Activated T-cell treated with anti-CD3 and anti-CD28 coated beads, Interleukin-2, amount 50 U/mL, for 24 hours (primary cell): Measurements from ENCODE around the gene SEC14L3.

ENCODE experiments used
- DNase-seq: peaks from one replicate; pipeline ENCODE4 v3.0.0-alpha.2; 2020
- H3K27ac Mint-ChIP-seq: 2 replicates; pipeline ENCODE4 v1.8.0; 2020; ENCODE audit warnings: mild to moderate bottlenecking, mixed read lengths
- H3K27me3 Mint-ChIP-seq: 2 replicates; pipeline ENCODE4 v1.8.0; 2020; ENCODE audit warnings: mixed read lengths
- H3K36me3 Mint-ChIP-seq: 2 replicates; pipeline ENCODE4 v1.8.0; 2020; ENCODE audit warnings: low read depth, mixed read lengths
- H3K4me1 Mint-ChIP-seq: 2 replicates; pipeline ENCODE4 v1.8.0; 2020; ENCODE audit warnings: low read depth, mixed read lengths
- H3K4me3 Mint-ChIP-seq: 2 replicates; pipeline ENCODE4 v1.8.0; 2020; ENCODE audit warnings: mild to moderate bottlenecking, moderate library complexity, mixed read lengths
- H3K9me3 Mint-ChIP-seq: 2 replicates; pipeline ENCODE4 v1.8.0; 2020; ENCODE audit warnings: mixed read lengths

Gene SEC14L3

DNA sequence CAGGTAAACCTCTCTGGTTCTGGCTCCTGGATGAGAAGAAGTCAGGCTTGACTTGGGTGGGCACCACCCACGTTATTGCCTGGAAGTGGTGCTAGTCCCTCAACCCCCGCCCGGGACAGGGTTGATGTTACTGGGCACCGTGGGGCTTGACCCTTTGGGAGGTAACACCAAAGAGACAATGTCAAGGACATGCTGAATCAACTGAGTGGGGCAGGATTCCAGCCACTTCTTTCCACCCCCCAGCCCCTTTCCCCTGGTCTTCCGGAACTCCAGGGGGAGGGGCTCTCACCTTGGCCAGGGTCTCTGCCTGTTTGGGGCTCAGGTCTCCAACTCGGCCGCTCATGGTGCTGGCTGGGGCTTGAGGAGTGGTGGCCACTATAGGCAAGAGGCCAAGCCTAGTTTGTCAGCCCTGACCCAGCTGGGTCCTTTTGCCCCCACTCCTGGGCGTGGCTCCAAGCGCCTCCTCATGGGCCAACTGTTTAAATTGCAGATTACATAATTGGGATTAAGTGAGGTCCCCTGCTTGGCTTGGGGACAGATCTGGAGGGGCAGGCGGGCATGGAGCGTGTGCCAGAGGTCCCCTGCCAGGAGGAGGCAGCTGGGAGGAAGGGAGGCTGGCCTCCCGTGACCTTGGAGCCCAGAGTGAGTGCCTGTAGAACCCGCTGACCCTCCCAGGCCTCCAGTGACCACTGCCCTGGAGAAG lies at the start of gene SEC14L3:
Gene SEC14L3, minus strand, starts transcription at position 402 of the 703 bp plus-strand sequence. Its CDS starts 59 bp downstream, at position 343.
- no peak for DNase-seq
- peaks cover 6% of the 10 kb centered on the region for H3K4me1 Mint-ChIP-seq
- H3K4me3 Mint-ChIP-seq: no peak within 1 kb of the TSS
- H3K9me3 Mint-ChIP-seq: no peaks in the 10 kb centered on the region
- H3K36me3 Mint-ChIP-seq: no peaks in the 10 kb centered on the region
- peaks cover 30% of the 10 kb centered on the region for H3K27me3 Mint-ChIP-seq
- H3K27ac Mint-ChIP-seq: no peak within 1 kb of the TSS

DNA sequence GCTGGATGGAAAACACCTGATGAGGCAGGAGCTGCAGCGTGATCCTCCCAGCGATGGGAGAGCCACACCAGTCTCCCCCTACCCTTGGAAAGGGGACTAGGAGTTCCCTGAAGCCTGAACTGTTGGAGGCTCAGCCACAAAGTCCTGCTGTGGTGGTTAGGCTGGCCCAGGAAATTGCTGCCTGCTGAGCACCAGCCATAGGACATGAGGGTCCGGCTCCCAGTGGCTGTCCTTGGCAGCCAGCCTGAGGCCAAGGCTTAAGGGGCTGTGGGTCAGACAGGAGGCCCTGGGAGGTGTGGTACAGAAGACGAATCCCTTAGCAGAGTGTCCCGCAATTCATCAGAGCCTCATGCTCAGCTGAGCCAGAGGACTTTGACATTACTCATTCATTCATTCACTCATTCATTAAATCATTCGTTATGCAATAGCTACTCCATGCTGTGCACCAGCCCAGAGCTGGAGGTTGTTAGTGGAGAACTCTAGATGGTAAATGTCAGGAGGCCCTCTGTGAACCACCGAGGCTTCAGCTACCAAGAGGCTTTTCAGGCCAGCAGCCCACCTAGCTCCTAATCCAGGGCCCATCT lies 48.1 kb upstream of the SEC14L3 start:
- Mint-ChIP-seq H3K27me3 (no peaks in the 10 kb centered on the region), H3K9me3 (no peaks in the 10 kb centered on the region), H3K4me3 (no peak overlapping the region), H3K27ac (no peak overlapping the region), H3K4me1 (no peaks in the 10 kb centered on the region), H3K36me3 (no peaks in the 10 kb centered on the region)
- no peak for DNase-seq

DNA sequence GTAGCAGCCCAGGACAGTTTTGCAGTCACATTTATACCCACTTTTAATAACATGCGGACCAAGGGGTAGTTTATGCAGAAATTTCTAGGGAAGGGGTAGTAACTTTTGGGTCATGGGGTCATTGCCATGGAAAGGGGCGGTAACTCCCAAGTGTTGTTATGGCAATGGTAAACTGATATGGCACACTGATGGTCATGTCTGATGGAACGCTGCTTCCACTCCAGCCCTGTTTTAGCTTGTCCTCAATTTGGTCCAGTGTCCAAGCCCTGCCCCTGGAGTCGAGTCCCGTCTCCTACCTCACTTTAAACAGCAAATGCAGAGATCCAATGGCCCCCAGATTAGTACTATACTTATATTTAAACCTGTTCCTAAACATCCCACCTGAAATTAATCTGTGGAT lies 44.9 kb upstream of the SEC14L3 start:
- Mint-ChIP-seq H3K4me1 (no peaks in the 10 kb centered on the region), H3K27ac (no peak overlapping the region), H3K9me3 (no peaks in the 10 kb centered on the region), H3K27me3 (no peaks in the 10 kb centered on the region), H3K36me3 (no peaks in the 10 kb centered on the region), H3K4me3 (no peak overlapping the region)
- no peak for DNase-seq

DNA sequence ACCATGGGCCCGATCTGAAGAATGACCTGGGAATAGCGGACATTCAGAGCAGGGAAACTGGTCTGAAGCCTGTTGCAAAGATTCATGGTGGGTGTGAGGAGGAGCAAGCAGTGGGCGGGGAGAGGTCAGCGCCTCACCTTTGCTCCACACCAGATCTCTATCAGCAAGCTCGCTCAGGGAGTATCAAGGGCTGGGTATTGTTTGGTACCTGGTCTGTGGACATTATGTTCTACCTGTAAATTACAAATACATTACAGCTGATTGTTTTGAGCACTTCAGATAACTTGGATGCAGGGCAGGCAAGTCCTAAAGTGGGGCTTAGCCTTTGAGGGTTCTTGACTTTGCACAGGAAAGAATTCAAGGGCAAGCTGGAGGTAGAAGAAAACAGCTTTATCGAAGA lies 44.5 kb upstream of the SEC14L3 start:
- H3K27ac Mint-ChIP-seq: no peak overlapping the region
- H3K27me3 Mint-ChIP-seq: no peaks in the 10 kb centered on the region
- H3K9me3 Mint-ChIP-seq: no peaks in the 10 kb centered on the region
- H3K4me1 Mint-ChIP-seq: no peaks in the 10 kb centered on the region
- no peaks in the 10 kb centered on the region for H3K36me3 Mint-ChIP-seq
- H3K4me3 Mint-ChIP-seq: no peak overlapping the region
- no peak for DNase-seq

DNA sequence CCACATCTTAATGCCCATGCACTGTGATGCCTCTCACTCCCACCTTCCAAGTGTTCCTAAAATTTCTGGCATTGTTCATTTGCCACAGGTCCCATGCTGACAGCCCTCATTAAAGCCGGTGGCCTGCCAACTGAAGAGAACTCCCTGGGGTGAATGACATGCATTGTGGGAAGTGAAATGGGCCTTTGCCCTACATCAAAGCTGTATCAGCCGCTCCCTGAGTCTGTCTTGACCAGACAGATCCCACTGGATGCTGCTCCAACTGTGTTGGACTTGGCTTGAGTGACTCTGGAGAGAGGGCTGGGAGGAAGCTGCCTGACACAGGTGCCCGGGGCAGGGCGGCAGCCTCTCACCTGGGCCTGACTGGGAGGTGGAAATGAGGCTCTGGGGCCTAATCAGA lies 42.4 kb upstream of the SEC14L3 start:
- Mint-ChIP-seq H3K36me3 (no peaks in the 10 kb centered on the region), H3K9me3 (no peaks in the 10 kb centered on the region), H3K4me3 (no peak overlapping the region), H3K27ac (no peak overlapping the region), H3K4me1 (no peaks in the 10 kb centered on the region), H3K27me3 (no peaks in the 10 kb centered on the region)
- no peak for DNase-seq

DNA sequence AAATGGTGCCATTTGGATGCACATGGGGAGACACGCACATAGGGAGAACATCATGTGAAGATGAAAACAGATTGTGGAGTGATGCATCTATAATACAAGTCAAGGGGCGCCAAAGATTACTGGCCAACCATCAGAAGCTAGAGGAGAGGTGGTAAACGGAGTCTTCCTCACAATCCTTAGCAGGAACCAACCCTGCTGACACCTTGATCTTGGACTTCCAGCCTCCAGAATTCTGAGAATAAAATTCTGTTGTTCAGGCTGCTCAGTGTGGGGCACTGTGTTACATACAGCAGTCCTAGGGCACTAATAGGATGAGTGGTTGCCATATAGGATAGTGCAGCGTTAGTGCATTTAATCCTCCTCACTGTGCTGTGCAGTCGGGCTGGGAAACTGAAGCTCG lies 41.6 kb upstream of the SEC14L3 start:
- Mint-ChIP-seq H3K27ac (no peak overlapping the region), H3K4me3 (no peak overlapping the region), H3K27me3 (no peaks in the 10 kb centered on the region), H3K9me3 (no peaks in the 10 kb centered on the region), H3K4me1 (no peaks in the 10 kb centered on the region), H3K36me3 (no peaks in the 10 kb centered on the region)
- DNase-seq: no peak

DNA sequence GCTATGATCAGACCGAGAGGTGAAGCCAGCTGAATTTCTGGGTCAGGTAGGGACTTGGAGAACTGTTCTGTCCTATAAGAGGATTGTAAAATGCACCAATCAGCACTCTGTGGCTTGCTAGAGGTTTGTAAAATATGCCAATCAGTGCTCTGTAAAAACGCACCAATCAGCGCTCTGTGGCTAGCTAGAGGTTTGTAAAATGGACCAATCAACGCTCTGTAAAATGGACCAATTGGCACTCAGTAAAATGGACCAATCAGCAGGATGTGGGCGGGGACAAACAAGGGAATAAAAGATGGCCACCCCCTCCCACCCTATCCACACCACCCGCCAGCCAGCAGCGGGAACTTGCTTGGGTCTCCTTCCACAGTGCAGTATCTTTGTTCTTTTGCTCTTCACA lies 40.1 kb upstream of the SEC14L3 start:
- no peak for DNase-seq
- Mint-ChIP-seq H3K4me3 (no peak overlapping the region), H3K9me3 (no peaks in the 10 kb centered on the region), H3K4me1 (no peaks in the 10 kb centered on the region), H3K27me3 (peaks cover 3% of the 10 kb centered on the region), H3K27ac (no peak overlapping the region), H3K36me3 (no peaks in the 10 kb centered on the region)

DNA sequence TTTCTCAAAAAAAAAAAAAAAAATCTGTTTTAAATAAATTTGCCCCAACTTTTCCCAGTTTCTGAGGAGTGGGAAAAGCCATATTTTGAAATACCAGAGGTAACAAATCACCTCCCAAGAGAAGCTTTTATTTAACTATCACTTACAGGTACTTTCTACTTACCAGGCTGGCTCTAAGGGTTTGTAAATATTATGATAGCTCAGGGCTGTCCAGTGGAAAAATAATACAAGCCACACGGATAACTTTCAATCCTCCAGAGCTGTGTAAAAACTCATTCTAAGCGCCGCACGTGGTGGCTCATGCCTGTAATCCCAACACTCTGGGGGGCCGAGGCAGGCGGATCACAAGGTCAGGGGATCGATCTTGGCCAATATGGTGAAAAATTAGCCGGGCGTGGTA lies 39.3 kb upstream of the SEC14L3 start:
- Mint-ChIP-seq H3K36me3 (no peaks in the 10 kb centered on the region), H3K4me3 (no peak overlapping the region), H3K4me1 (no peaks in the 10 kb centered on the region), H3K27ac (no peak overlapping the region), H3K27me3 (peaks cover 9% of the 10 kb centered on the region), H3K9me3 (no peaks in the 10 kb centered on the region)
- no peak for DNase-seq

DNA sequence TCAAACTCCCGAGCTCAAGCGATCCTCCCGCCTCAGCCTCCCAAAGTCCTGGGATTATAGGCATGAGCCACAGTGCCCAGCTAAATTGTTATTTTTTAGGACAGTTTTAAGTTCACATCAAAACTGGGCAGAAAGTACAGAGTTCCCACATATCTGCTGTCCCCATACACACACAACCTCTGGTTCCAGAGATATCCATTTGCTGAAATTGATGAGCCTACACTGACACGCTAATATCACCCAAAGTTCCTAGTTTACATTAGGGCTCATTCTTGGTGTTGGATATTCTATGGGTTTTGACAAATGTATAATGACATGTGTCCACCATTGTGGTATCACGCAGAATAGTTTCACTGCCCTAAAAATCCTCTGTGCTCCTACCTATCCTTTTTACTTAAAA lies 36.4 kb upstream of the SEC14L3 start:
- Mint-ChIP-seq H3K36me3 (no peaks in the 10 kb centered on the region), H3K27me3 (peaks cover 27% of the 10 kb centered on the region), H3K9me3 (no peaks in the 10 kb centered on the region), H3K27ac (no peak overlapping the region), H3K4me3 (no peak overlapping the region), H3K4me1 (peaks cover 2% of the 10 kb centered on the region)
- no peak for DNase-seq

DNA sequence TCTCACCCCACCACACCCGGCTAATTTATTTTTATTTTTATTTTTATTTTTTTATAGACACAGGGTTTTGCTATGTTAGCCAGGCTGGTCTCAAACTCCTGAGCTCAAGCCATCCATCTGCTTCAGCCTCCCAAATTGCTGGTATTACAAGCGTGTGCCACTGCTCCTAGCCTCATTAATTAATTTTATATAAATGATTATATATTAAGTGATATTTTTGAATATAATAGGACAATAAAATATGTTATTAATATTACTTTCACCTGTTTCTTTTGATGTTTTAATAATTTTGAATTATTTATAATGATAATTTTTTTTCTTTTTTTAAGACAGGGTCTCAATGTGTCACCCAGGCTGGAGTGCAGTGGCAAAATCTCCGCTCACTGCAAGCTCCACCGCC lies 35.9 kb upstream of the SEC14L3 start:
- no peak overlapping the region for H3K27ac Mint-ChIP-seq
- peaks cover 31% of the 10 kb centered on the region for H3K27me3 Mint-ChIP-seq
- H3K4me1 Mint-ChIP-seq: peaks cover 2% of the 10 kb centered on the region
- no peaks in the 10 kb centered on the region for H3K9me3 Mint-ChIP-seq
- no peaks in the 10 kb centered on the region for H3K36me3 Mint-ChIP-seq
- H3K4me3 Mint-ChIP-seq: no peak overlapping the region
- DNase-seq: no peak

DNA sequence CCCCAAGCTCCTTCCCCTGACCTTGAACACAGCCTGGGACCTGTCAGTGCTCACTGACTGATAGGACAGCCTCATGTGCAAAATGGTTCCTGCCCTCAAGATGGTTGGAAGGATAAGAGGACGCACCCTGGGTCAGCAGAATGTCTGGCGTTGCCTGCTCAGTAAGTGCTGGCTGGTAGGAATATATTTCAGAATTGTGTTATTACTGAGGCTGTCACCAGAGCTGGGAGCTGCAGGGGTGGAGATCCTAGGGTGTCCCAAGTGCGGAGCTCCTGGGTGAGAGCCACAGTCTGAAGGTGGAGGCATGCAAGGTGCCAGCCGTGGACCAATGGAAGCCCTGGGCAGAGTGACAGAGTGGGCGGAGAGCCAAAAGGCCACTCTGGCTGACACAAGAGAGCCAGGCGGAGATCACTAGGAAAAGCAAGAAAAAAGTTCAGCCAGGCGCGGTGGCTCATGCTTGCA lies 34.7 kb upstream of the SEC14L3 start:
- H3K9me3 Mint-ChIP-seq: no peaks in the 10 kb centered on the region
- no peak overlapping the region for H3K27ac Mint-ChIP-seq
- H3K4me3 Mint-ChIP-seq: no peak overlapping the region
- H3K27me3 Mint-ChIP-seq: peaks cover 38% of the 10 kb centered on the region
- no peak for DNase-seq
- H3K4me1 Mint-ChIP-seq: peaks cover 2% of the 10 kb centered on the region
- no peaks in the 10 kb centered on the region for H3K36me3 Mint-ChIP-seq

DNA sequence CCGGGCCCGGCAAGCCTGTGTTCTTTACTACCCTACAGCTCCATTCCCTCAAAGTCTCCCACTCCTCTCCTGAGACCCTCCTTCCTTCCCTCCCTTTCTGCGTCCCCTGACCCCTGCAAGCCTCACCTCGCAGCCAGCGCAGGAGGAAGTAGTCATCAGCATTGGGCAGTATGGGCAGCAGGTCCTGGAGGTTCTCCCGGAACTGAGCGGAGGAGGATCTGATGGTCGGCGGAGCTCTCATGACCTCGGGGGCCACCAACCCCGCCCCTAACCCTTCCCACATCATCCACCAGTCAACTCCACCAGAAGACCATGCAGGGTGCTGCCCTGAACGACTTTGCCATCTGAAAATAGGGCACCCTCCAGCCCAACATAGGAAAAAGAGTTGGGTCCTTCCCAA lies 31.7 kb upstream of the SEC14L3 start:
- H3K27ac Mint-ChIP-seq: no peak overlapping the region

DNA sequence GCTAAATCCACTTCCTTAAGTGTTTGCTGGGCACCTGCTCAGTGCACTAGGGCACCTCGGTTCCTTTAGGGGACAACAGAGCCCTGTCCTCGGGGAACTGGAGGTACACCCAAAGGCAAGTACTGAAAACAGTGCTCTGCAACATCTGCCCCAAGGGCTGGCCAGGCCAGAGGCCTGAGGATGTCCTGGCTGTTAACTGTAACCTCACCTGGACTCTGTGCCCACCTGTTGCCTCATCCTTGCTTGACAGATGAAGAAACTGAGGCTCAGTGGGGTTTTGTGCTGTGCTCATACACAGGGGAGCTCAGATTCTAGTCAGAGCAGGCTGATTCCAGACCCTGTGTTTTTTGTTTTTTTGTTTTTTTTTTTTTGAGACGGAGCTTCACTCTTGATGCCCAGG lies 31.1 kb upstream of the SEC14L3 start:
- Mint-ChIP-seq H3K36me3 (no peaks in the 10 kb centered on the region), H3K4me1 (peaks cover 2% of the 10 kb centered on the region), H3K9me3 (no peaks in the 10 kb centered on the region), H3K4me3 (no peak overlapping the region), H3K27me3 (peaks cover 35% of the 10 kb centered on the region), H3K27ac (no peak overlapping the region)
- DNase-seq: no peak

More for the DNA sequence above, 31.7 kb upstream of the SEC14L3 start:
- DNase-seq: no peak
- H3K4me1 Mint-ChIP-seq: peaks cover 2% of the 10 kb centered on the region
- H3K36me3 Mint-ChIP-seq: no peaks in the 10 kb centered on the region
- H3K27me3 Mint-ChIP-seq: peaks cover 38% of the 10 kb centered on the region
- H3K9me3 Mint-ChIP-seq: no peaks in the 10 kb centered on the region
- H3K4me3 Mint-ChIP-seq: no peak overlapping the region

DNA sequence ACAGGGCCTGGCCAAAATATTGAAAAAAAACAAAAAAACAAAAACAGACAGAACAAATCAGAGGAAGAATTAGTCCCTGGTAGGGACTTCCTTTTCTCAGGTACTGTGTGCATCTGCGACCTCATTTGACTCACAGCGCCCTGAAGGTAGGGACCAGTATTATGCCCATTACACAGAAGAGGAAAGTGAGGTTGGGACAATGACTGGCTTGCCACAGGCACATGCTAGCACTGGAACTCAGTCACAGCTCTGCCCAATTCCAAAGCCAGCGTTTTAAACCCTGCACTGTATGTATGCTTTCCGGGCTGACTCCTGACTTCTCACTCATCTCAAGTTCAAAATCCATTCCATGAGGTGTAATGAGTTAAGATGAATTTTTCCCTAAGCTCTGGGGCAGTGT lies 30.3 kb upstream of the SEC14L3 start:
- Mint-ChIP-seq H3K4me3 (no peak overlapping the region), H3K4me1 (peaks cover 2% of the 10 kb centered on the region), H3K9me3 (no peaks in the 10 kb centered on the region), H3K27ac (no peak overlapping the region), H3K36me3 (no peaks in the 10 kb centered on the region), H3K27me3 (peaks cover 35% of the 10 kb centered on the region)
- no peak for DNase-seq

DNA sequence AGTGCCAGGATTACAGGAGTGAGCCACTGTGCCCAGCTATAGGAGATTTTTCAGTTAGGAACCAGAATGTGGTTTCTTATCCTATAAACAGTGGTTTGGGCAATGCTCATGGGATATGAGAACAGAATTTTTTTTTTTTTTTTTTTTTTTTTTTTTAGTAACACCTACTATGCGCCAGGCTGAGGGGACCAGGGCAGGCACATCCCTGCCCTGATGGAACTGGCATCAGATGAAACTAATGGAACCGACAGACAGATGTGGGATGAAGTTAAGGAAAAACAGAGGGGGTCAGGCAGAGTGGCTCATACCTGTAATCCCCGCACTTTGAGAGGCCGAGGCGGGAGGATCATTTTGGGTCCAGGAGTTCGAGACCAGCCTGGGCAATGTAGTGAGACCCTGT lies 28.8 kb upstream of the SEC14L3 start:
- Mint-ChIP-seq H3K9me3 (no peaks in the 10 kb centered on the region), H3K27ac (no peak overlapping the region), H3K4me3 (no peak overlapping the region), H3K27me3 (peaks cover 29% of the 10 kb centered on the region), H3K4me1 (peaks cover 2% of the 10 kb centered on the region), H3K36me3 (no peaks in the 10 kb centered on the region)
- DNase-seq: no peak
